CD4-positive, alpha-beta memory T cell (primary cell): ENCODE measurements around the gene NELFE. TPM values are rescaled to one million over a fixed set of nuclear protein-coding genes. Genes with fewer than 3 reads are reported as not detected.
"Not testable (repeated sequence)": the region's sequence is repeated elsewhere in the genome, so short reads cannot be mapped to it uniquely, and the experiment has no call there.

Experiments
- CTCF ChIA-PET: fragments of 350-600 bp; sonication (Branson Sonifier 250); formaldehyde crosslinking; loops from one replicate; lab custom pipeline; 2021; ENCODE audit warnings: inconsistent platforms; ENCODE audit not compliant: partially characterized antibody; lab: Charles Lee
- POLR2A ChIA-PET: fragments of 350-600 bp; sonication (Branson Sonifier 250); formaldehyde crosslinking; loops from one replicate; lab custom pipeline; 2021; ENCODE audit not compliant: partially characterized antibody; lab: Charles Lee
- DNase-seq, 5 donors: peaks; one replicate each; pipeline versions ENCODE4 v3.0.0 to v3.0.0-alpha.2; 2020 to 2022; ENCODE audit warnings: mixed read lengths in 1 of 5
- H3K27ac ChIP-seq: one replicate; pipeline ENCODE4 v1.7.0; 2013; ENCODE audit warnings: low read depth, low read length
- H3K27me3 ChIP-seq: 2 replicates; pipeline ENCODE4 v1.7.0; 2013; ENCODE audit warnings: mild to moderate bottlenecking, low read length, moderate library complexity; ENCODE audit not compliant: insufficient read depth
- H3K36me3 ChIP-seq: 2 replicates; pipeline ENCODE4 v1.7.0; 2013; ENCODE audit warnings: mild to moderate bottlenecking, low read length, moderate library complexity; ENCODE audit not compliant: insufficient read depth
- H3K4me1 ChIP-seq: 2 replicates; pipeline ENCODE4 v1.7.0; 2013; ENCODE audit warnings: mild to moderate bottlenecking, low read length, moderate library complexity; ENCODE audit not compliant: insufficient read depth
- H3K4me3 ChIP-seq, 2 donors: one replicate each; pipeline ENCODE4 v1.7.0; 2013; ENCODE audit warnings: low read length in 2 of 2, mild to moderate bottlenecking in 1 of 2
- H3K9me3 ChIP-seq, 2 donors: one replicate each; pipeline ENCODE4 v1.7.0; 2013; ENCODE audit warnings: low read length in 2 of 2, control low read depth in 1 of 2; ENCODE audit not compliant: control insufficient read depth in 1 of 2
- H3K27ac Mint-ChIP-seq, 7 donors: one replicate each; pipeline ENCODE4 v1.8.0; 2020 to 2021; ENCODE audit warnings: mixed read lengths in 7 of 7, mild to moderate bottlenecking in 6 of 7, inconsistent platforms in 3 of 7, moderate library complexity in 3 of 7
- H3K27me3 Mint-ChIP-seq, 2 donors: one replicate each; pipeline ENCODE4 v1.8.0; 2020 to 2021; ENCODE audit warnings: mixed read lengths in 2 of 2
- H3K36me3 Mint-ChIP-seq, 2 donors: one replicate each; pipeline ENCODE4 v1.8.0; 2020 to 2021; ENCODE audit warnings: mixed read lengths in 2 of 2, inconsistent platforms in 1 of 2, mild to moderate bottlenecking in 1 of 2
- H3K4me1 Mint-ChIP-seq, 4 donors: one replicate each; pipeline ENCODE4 v1.8.0; 2020 to 2021; ENCODE audit warnings: mixed read lengths in 4 of 4, mild to moderate bottlenecking in 1 of 4
- H3K4me3 Mint-ChIP-seq, 8 donors: one replicate each; pipeline ENCODE4 v1.8.0; 2020 to 2021; ENCODE audit warnings: mixed read lengths in 8 of 8, mild to moderate bottlenecking in 7 of 8, moderate library complexity in 6 of 8, inconsistent platforms in 3 of 8
- H3K9me3 Mint-ChIP-seq, 8 donors: one replicate each; pipeline ENCODE4 v1.8.0; 2020 to 2021; ENCODE audit warnings: mixed read lengths in 8 of 8, mild to moderate bottlenecking in 5 of 8, inconsistent platforms in 3 of 8, moderate library complexity in 1 of 8
- intact Hi-C: fragments of 100-400 bp; cut with micrococcal nuclease; formaldehyde crosslinking; loops from one replicate; pipeline ENCODE4 v1.15.1; 2023
- polyA plus RNA-seq, 2 donors: library from polyadenylated mRNA; unstranded; fragments of 300-500 nt; fragmentation: Illumina TruSeq; gene quantifications; one replicate each; pipeline ENCODE4 v1.2.3, GENCODE V29; 2021
- total RNA-seq, 2 experiments: library from RNA; stranded (reverse); gene quantifications; one replicate each; pipeline ENCODE4 v1.2.3, GENCODE V29; 2021

NELFE gene
- total and polyA plus RNA-seq, 4 experiments from 2014 or later = 45.8 to 78.5 (median 58.0) TPM

DNA sequence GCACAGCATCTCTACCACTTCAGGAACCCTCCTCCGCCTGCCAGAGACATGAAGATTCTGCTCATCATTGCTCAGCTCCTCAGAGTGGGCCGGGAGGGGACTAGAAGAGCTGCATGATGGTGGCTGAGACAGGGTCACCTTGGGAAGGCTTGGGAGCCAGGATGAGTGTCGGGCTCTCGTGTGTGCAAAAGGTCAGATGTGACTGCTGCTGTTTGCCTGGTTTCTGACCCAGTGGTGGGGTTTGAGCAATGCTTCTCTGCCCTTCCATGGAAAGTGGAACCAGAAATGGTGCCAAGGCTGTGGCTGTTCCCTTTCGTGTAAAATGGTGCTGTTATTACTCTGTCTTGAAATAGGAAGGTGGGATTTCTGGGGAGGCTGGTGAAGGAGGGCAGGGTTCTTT lies 22.2 kb upstream of the NELFE start:
- H3K27ac ChIP-seq, CTCF ChIA-PET: not testable (repeated sequence)

DNA sequence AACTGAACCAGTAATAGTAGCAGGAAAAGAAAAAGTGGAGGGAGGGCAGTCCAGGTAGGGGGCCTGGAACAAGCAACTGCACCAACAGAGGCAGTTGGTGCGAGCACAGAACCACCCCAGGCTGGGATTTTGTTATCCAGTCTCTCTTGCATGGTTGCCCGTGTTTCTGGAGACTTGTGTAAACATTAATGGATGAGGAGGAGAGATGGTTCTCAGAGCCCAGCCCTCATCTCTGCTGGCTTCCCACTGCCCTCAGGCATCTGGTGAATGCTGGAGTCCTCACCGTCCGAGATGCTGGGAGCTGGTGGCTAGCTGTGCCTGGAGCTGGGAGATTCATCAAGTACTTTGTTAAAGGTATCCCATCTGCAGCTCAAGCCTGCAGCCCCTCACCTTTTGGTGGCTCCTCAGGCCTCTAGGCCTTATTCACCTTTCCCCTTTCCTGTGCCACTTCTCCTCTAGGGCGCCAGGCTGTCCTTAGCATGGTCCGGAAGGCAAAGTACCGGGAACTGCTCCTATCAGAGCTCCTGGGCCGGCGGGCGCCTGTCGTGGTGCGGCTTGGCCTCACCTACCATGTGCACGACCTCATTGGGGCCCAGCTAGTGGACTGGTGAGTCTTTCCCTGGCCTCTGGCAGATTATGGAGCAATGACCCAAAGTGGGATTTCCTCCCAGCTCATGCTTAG lies 21.6 kb upstream of the NELFE start:
- H3K36me3 Mint-ChIP-seq = not testable (repeated sequence)

More for the DNA sequence above, 22.2 kb upstream of the NELFE start:
- peaks cover 14% of the 10 kb centered on the region for H3K4me1 ChIP-seq
- H3K4me3 Mint-ChIP-seq, H3K27me3 ChIP-seq, POLR2A ChIA-PET, H3K36me3 ChIP-seq, H3K27ac Mint-ChIP-seq, intact Hi-C loops, H3K9me3 Mint-ChIP-seq, H3K9me3 ChIP-seq, H3K27me3 Mint-ChIP-seq, H3K4me3 ChIP-seq, DNase-seq, H3K36me3 Mint-ChIP-seq: not testable (repeated sequence)
- peaks cover 4 to 11% (median 6%) of the 10 kb centered on the region in 4 donors for H3K4me1 Mint-ChIP-seq

DNA sequence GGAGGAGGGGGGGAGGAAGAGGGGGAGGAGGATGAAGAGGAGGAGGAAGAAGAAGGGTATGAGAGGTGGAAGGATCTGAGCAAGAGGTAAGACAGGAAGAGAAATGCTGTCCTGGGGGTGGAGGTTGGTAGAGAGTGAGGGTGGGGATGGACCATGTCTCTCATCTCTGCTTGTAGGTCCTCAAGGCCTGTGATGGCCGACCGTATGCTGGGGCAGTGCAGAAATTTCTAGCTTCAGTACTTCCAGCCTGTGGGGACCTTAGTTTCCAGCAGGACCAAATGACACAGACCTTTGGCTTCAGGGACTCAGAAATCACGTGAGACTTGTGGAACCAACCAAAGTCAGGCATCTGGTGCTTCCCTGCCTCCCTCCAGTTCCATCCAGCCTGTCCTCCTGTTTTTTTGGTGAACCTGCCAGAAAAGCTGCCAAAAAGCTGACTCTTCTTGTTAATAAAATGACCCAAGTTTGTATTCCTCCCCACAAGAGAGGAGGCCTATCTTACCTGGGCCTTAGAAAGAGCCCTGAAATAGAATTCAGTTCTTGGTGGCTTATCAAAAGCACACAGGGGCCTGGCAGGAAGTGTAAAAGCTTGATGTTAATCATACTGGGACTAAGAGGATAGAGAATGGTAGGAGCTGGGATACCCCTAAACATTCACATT lies 20.6 kb upstream of the NELFE start:
- no peaks in the 10 kb centered on the region for H3K27me3 Mint-ChIP-seq
- no peaks in the 10 kb centered on the region for H3K27me3 ChIP-seq
- peaks cover 14% of the 10 kb centered on the region for H3K4me1 ChIP-seq
- H3K9me3 ChIP-seq = no peaks in the 10 kb centered on the region
- H3K27ac ChIP-seq = no peak overlapping the region
- H3K36me3 Mint-ChIP-seq = peaks cover 5 to 9% of the 10 kb centered on the region in 2 donors
- H3K4me3 ChIP-seq = no peak overlapping the region
- H3K4me1 Mint-ChIP-seq = peaks cover 5 to 11% (median 8%) of the 10 kb centered on the region in 4 donors
- DNase-seq = peak in 1 of 5 donors; percentile 1
- POLR2A ChIA-PET = interaction anchor here (0.7 kb wide), 1 partner anchor 276 kb away, joined by 3 read pairs; the partner anchor contains the start of gene ABHD16A
- H3K4me3 Mint-ChIP-seq = no peak overlapping the region
- peak overlapping the region in 6 of 7 donors; percentile 36 to 85 (median 69) for H3K27ac Mint-ChIP-seq
- CTCF ChIA-PET = interaction anchor here (1.1 kb wide), 2 partner anchors 27 to 29 kb away, joined by 3 to 6 read pairs; no protein-coding TSS in a partner anchor
- H3K36me3 ChIP-seq = no peaks in the 10 kb centered on the region
- H3K9me3 Mint-ChIP-seq = peaks cover 0 to 4% (median 0%) of the 10 kb centered on the region in 8 donors
- intact Hi-C loops = loop anchor here (10.0 kb wide), 2 partner anchors 145 to 1295 kb away; partner anchors contain the start of genes B3GALT4, RPS18 and VPS52

More for the DNA sequence above, 21.6 kb upstream of the NELFE start:
- H3K27me3 ChIP-seq, POLR2A ChIA-PET, intact Hi-C loops, H3K9me3 Mint-ChIP-seq, H3K36me3 ChIP-seq, DNase-seq, H3K4me3 ChIP-seq, H3K27me3 Mint-ChIP-seq, H3K27ac ChIP-seq, H3K9me3 ChIP-seq, H3K4me3 Mint-ChIP-seq: not testable (repeated sequence)
- CTCF ChIA-PET = interaction anchor here (1.1 kb wide), 1 partner anchor 28 kb away, joined by 6 read pairs; no protein-coding TSS in a partner anchor
- Mint-ChIP-seq H3K4me1 (peaks cover 4 to 11% (median 6%) of the 10 kb centered on the region in 4 donors), H3K27ac (peak overlapping the region in 1 of 7 donors; percentile 85)
- H3K4me1 ChIP-seq = peaks cover 14% of the 10 kb centered on the region

DNA sequence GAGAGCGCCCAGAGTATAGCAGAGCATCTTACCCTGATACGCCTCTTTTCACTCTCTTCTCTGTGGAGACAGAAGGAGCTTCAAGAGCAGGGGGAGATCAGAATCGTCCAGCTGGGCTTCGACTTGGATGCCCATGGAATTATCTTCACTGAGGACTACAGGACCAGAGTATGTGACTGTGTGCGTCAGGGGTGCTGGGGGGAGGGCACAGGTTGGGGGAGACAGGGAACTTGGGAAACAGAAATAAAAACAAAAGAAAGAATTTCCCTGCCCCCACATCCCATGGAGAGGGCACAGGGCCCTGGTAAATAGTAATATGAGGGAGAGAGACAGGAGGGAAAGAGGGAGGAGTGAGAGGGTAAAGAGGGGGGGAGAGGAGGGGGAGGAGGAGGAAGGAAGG lies 20.1 kb upstream of the NELFE start:
- peak overlapping the region; percentile 10 to 81 (median 54) for H3K27ac Mint-ChIP-seq
- H3K4me3 Mint-ChIP-seq = no peak overlapping the region
- no peaks in the 10 kb centered on the region for H3K27me3 ChIP-seq
- no peak overlapping the region for H3K4me3 ChIP-seq
- peaks cover 14% of the 10 kb centered on the region for H3K4me1 ChIP-seq
- no peaks in the 10 kb centered on the region for H3K9me3 ChIP-seq
- H3K36me3 ChIP-seq = no peaks in the 10 kb centered on the region
- intact Hi-C loops = loop anchor here (10.0 kb wide), 2 partner anchors 144 to 1296 kb away; partner anchors contain the start of genes B3GALT4, RPS18 and VPS52
- peaks cover 5 to 9% of the 10 kb centered on the region in 2 donors for H3K36me3 Mint-ChIP-seq
- ChIA-PET POLR2A (no interaction called here), CTCF (interaction anchor here (1.1 kb wide), 1 partner anchor 29 kb away, joined by 3 read pairs; no protein-coding TSS in a partner anchor)
- no peak overlapping the region for H3K27ac ChIP-seq
- no peak for DNase-seq
- H3K27me3 Mint-ChIP-seq = no peaks in the 10 kb centered on the region
- H3K9me3 Mint-ChIP-seq = peaks cover 0 to 4% (median 0%) of the 10 kb centered on the region in 8 donors
- H3K4me1 Mint-ChIP-seq = peaks cover 6 to 12% (median 9%) of the 10 kb centered on the region in 4 donors

DNA sequence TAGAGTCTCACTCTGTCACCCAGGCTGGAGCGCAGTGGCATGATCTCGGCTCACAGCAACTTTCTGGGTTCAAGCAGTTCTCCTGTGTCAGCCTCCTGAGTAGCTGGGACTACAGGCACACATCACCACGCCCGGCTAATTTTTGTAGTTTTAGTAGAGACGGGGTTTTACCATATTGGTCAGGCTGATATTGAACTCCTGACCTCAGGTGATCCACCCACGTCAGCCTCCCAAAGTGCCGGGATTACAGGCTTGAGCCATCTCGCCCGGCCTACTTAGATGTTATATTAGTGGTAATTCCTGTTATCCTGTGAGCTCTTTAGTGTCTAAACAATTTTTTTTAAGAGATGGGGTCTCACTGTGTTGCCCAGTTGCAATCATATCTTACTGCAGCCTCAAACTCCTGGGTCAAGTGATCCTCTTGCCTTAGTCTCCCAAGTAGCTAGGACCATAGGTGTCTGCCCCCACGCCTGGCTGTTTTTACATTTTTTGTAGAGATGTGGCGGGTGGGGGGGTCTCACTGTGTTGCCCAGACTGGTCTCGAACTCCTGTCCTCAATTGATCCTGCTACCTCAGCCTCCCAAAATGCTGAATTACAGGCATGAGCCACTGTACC lies 19.2 kb upstream of the NELFE start:
- H3K27me3 ChIP-seq = no peaks in the 10 kb centered on the region
- H3K9me3 ChIP-seq = no peaks in the 10 kb centered on the region
- Mint-ChIP-seq H3K36me3 (peaks cover 5 to 9% of the 10 kb centered on the region in 2 donors), H3K4me1 (peaks cover 12 to 21% (median 18%) of the 10 kb centered on the region in 4 donors), H3K4me3 (no peak overlapping the region), H3K27me3 (no peaks in the 10 kb centered on the region), H3K9me3 (peaks cover 0 to 4% (median 0%) of the 10 kb centered on the region in 8 donors), H3K27ac (peak overlapping the region in 1 of 7 donors; percentile 25)
- POLR2A ChIA-PET = no interaction called here
- no peak overlapping the region for H3K27ac ChIP-seq
- intact Hi-C loops = loop anchor here (10.0 kb wide), 2 partner anchors 143 to 1297 kb away; partner anchors contain the start of genes B3GALT4, RPS18 and VPS52
- H3K4me1 ChIP-seq = peaks cover 23% of the 10 kb centered on the region
- CTCF ChIA-PET = no interaction called here
- H3K36me3 ChIP-seq = no peaks in the 10 kb centered on the region
- H3K4me3 ChIP-seq = no peak overlapping the region
- DNase-seq = peak in 1 of 5 donors; percentile 1

DNA sequence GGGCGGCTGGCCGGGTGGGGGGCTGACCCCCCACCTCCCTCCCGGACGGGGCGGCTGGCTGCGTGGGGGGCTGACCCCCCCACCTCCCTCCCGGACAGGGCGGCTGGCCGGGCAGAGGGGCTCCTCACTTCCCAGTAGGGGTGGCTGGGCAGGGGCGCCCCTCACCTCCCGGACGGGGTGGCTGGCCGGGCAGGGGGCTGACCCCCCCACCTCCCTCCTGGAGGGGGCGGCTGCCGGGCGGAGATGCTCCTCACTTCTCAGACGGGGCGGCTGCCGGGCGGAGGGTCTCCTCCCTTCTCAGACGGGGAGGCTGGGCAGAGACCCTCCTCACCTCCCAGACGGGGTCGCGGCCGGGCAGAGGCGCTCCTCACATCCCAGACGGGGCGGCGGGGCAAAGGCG lies 17.3 kb upstream of the NELFE start:
- Mint-ChIP-seq H3K9me3 (peaks cover 0 to 14% (median 0%) of the 10 kb centered on the region in 8 donors), H3K36me3 (peaks cover 9 to 15% of the 10 kb centered on the region in 2 donors), H3K4me1 (peaks cover 17 to 38% (median 30%) of the 10 kb centered on the region in 4 donors)
- intact Hi-C loops = loop anchor here (10.0 kb wide), 2 partner anchors 141 to 1299 kb away; partner anchors contain the start of genes B3GALT4, RPS18 and VPS52
- H3K4me3 Mint-ChIP-seq, H3K27ac Mint-ChIP-seq, H3K27ac ChIP-seq, H3K36me3 ChIP-seq, CTCF ChIA-PET, H3K27me3 ChIP-seq, H3K9me3 ChIP-seq, POLR2A ChIA-PET, H3K4me3 ChIP-seq, H3K27me3 Mint-ChIP-seq: not testable (repeated sequence)
- peaks cover 33% of the 10 kb centered on the region for H3K4me1 ChIP-seq
- peak in 1 of 5 donors; percentile 5 for DNase-seq
